HepG2 (cell line): ENCODE data around the gene MYO18A. TPM values are rescaled to one million over a fixed set of nuclear protein-coding genes. Genes with fewer than 3 reads are reported as not detected.

Experiments
- ARID2 ChIP-seq: sonication (generic); formaldehyde crosslinking; IDR thresholded peaks from 2 replicates; pipeline ENCODE4 v1.8.1; 2022; ENCODE audit warnings: mild to moderate bottlenecking, missing genetic modification reagents, borderline replicate concordance
- BRCA1 ChIP-seq: sonication (generic); formaldehyde crosslinking; IDR thresholded peaks from 2 replicates; pipeline ENCODE4 v1.4.0; 2020; ENCODE audit warnings: missing genetic modification reagents
- CBFB ChIP-seq: sonication (generic); formaldehyde crosslinking; IDR thresholded peaks from 2 replicates; pipeline ENCODE4 v1.4.0; 2020; ENCODE audit warnings: missing genetic modification reagents
- DPF2 ChIP-seq: sonication (generic); formaldehyde crosslinking; IDR thresholded peaks from 2 replicates; pipeline ENCODE4 v1.4.0; 2020; ENCODE audit warnings: mild to moderate bottlenecking, low read depth, missing genetic modification reagents, borderline replicate concordance
- FOXC1 ChIP-seq: sonication (generic); formaldehyde crosslinking; IDR thresholded peaks from 2 replicates; pipeline ENCODE4 v1.8.0; 2022; ENCODE audit warnings: mild to moderate bottlenecking, missing genetic modification reagents, borderline replicate concordance
- HIC2 ChIP-seq: sonication (generic); formaldehyde crosslinking; IDR thresholded peaks from 2 replicates; pipeline ENCODE4 v1.9.0; 2022; ENCODE audit warnings: low read depth, missing genetic modification reagents
- HNF4A ChIP-seq: sonication (generic); formaldehyde crosslinking; IDR thresholded peaks from 2 replicates; pipeline ENCODE4 v1.4.0; 2020; ENCODE audit warnings: missing genetic modification reagents
- KDM1A ChIP-seq: IDR thresholded peaks from 2 replicates; pipeline ENCODE4 v1.6.1; 2016; ENCODE audit warnings: missing compliant biosample characterization
- NCOA2 ChIP-seq: sonication (generic); formaldehyde crosslinking; IDR thresholded peaks from 2 replicates; pipeline ENCODE4 v1.8.0; 2022; ENCODE audit warnings: inconsistent platforms
- POLR2A ChIP-seq, 2 experiments: IDR thresholded peaks; 2 replicates each; pipeline ENCODE4 v1.6.1; 2011; ENCODE audit warnings: low read depth in 2 of 2, low read length in 2 of 2, mild to moderate bottlenecking in 1 of 2, moderate library complexity in 1 of 2; ENCODE audit not compliant: insufficient read depth in 1 of 2
- ZFY ChIP-seq: sonication (generic); formaldehyde crosslinking; IDR thresholded peaks from 2 replicates; pipeline ENCODE4 v1.4.0; 2020; ENCODE audit warnings: missing genetic modification reagents
- ZNF33B ChIP-seq: sonication (generic); formaldehyde crosslinking; IDR thresholded peaks from 2 replicates; pipeline ENCODE4 v1.5.1; 2020; ENCODE audit warnings: mild to moderate bottlenecking, missing genetic modification reagents
- ZNF414 ChIP-seq: sonication (generic); formaldehyde crosslinking; IDR thresholded peaks from 2 replicates; pipeline ENCODE4 v1.5.0; 2020; ENCODE audit warnings: missing genetic modification reagents
- ZSCAN31 ChIP-seq: sonication (generic); formaldehyde crosslinking; IDR thresholded peaks from 2 replicates; pipeline ENCODE4 v1.5.0; 2020; ENCODE audit warnings: low read depth, mild to moderate bottlenecking, missing genetic modification reagents
- polyA plus RNA-seq, 8 experiments: library from polyadenylated mRNA; depleted of rRNA in 3 of 8; stranded (reverse) in 7 of 8; unstranded in 1 of 8; fragments of >200 nt; fragmentation: Illumina TruSeq in 4 of 8; extraction: Trizol in 4 of 8; gene quantifications; 2 replicates each; pipeline versions ENCODE4 v1.2.1 to v1.2.3, GENCODE V29; 2011 to 2016; ENCODE audit warnings: low read depth in 4 of 8, missing spikeins in 1 of 8, mixed read lengths in 1 of 8; ENCODE audit not compliant: insufficient read depth in 1 of 8
- total RNA-seq, 5 experiments: library from RNA; depleted of rRNA; stranded (reverse); fragments of >200 nt; fragmentation: Illumina TruSeq; extraction: Trizol; gene quantifications; 2 replicates each; pipeline ENCODE4 v1.2.3, GENCODE V29; 2016; ENCODE audit warnings: low read depth in 1 of 5
- TF ChIP-seq, protein P1 (sequence below): sonication (generic); formaldehyde crosslinking; IDR thresholded peaks from 2 replicates; pipeline ENCODE4 v1.8.1; 2023; ENCODE audit warnings: mild to moderate bottlenecking, moderate library complexity, missing genetic modification reagents
- TF ChIP-seq, protein P2 (sequence below): sonication (generic); formaldehyde crosslinking; IDR thresholded peaks from 2 replicates; pipeline ENCODE4 v1.8.0; 2022; ENCODE audit warnings: mild to moderate bottlenecking, missing genetic modification reagents
- TF ChIP-seq, protein P3 (sequence below): IDR thresholded peaks from 2 replicates; pipeline ENCODE4 v1.4.0; 2020; ENCODE audit warnings: mild to moderate bottlenecking, missing genetic modification reagents
- TF ChIP-seq, protein P4 (sequence below): IDR thresholded peaks from 2 replicates; pipeline ENCODE4 v1.6.1; 2016

Gene MYO18A
- total and polyA plus RNA-seq, 2 of the 13 experiments (the other 11 are each of a cell fraction or from before 2014, with no cell fraction given): 16.8 to 24.8 TPM

- TF ChIP-seq, protein P1, sequence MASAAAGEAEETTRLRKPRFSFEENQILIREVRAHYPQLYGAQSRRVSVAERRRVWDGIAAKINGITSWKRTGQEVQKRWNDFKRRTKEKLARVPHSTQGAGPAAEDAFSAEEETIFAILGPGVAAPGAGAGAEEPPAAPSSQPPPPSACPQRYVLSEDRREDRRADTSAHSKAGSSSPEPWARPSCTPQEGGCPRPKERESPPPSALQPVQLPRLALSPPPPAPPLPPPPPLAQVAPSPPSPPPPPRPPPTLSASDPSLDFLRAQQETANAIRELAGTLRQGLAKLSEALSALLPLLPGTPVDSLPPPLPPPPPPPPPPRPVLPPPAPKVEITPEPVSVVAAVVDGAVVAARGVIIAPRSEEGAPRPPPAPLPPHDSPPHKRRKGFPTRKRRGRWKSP: 0 out of 2 replicates have a peak, but pooled peaks have one; percentile 36
- TF ChIP-seq ZNF33B (CRISPR knock-in tag) (0 out of 2 replicates have a peak, but pooled peaks have one; percentile 12), FOXC1 (CRISPR knock-in tag) (0 out of 2 replicates have a peak, but pooled peaks have one; percentile 53), HNF4A (CRISPR knock-in tag) (peak; percentile 85), NCOA2 (peak; percentile 62), ZFY (CRISPR knock-in tag) (peak; percentile 64; the same call in 1 of the 2 replicates), BRCA1 (CRISPR knock-in tag) (no peak), KDM1A (no peak), ARID2 (0 out of 2 replicates have a peak, but pooled peaks have one; percentile 45), CBFB (CRISPR knock-in tag) (0 out of 2 replicates have a peak, but pooled peaks have one; percentile 47), ZNF414 (CRISPR knock-in tag) (peak; percentile 71; the same call in 1 of the 2 replicates), HIC2 (CRISPR knock-in tag) (peak; percentile 78), POLR2A (IDR thresholded peaks at IDR 0.05; ENCODE audit: insufficient read depth in 1 of 2, low read depth in 2 of 2, low read length in 2 of 2) (peak; percentile 76 to 87), DPF2 (CRISPR knock-in tag) (peak; percentile 43; the same call in 1 of the 2 replicates), ZSCAN31 (CRISPR knock-in tag) (0 out of 2 replicates have a peak, but pooled peaks have one; percentile 41)
- TF ChIP-seq, protein P2, sequence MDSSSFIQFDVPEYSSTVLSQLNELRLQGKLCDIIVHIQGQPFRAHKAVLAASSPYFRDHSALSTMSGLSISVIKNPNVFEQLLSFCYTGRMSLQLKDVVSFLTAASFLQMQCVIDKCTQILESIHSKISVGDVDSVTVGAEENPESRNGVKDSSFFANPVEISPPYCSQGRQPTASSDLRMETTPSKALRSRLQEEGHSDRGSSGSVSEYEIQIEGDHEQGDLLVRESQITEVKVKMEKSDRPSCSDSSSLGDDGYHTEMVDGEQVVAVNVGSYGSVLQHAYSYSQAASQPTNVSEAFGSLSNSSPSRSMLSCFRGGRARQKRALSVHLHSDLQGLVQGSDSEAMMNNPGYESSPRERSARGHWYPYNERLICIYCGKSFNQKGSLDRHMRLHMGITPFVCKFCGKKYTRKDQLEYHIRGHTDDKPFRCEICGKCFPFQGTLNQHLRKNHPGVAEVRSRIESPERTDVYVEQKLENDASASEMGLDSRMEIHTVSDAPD (CRISPR knock-in tag): 0 out of 2 replicates have a peak, but pooled peaks have one; percentile 12
- TF ChIP-seq, protein P3, sequence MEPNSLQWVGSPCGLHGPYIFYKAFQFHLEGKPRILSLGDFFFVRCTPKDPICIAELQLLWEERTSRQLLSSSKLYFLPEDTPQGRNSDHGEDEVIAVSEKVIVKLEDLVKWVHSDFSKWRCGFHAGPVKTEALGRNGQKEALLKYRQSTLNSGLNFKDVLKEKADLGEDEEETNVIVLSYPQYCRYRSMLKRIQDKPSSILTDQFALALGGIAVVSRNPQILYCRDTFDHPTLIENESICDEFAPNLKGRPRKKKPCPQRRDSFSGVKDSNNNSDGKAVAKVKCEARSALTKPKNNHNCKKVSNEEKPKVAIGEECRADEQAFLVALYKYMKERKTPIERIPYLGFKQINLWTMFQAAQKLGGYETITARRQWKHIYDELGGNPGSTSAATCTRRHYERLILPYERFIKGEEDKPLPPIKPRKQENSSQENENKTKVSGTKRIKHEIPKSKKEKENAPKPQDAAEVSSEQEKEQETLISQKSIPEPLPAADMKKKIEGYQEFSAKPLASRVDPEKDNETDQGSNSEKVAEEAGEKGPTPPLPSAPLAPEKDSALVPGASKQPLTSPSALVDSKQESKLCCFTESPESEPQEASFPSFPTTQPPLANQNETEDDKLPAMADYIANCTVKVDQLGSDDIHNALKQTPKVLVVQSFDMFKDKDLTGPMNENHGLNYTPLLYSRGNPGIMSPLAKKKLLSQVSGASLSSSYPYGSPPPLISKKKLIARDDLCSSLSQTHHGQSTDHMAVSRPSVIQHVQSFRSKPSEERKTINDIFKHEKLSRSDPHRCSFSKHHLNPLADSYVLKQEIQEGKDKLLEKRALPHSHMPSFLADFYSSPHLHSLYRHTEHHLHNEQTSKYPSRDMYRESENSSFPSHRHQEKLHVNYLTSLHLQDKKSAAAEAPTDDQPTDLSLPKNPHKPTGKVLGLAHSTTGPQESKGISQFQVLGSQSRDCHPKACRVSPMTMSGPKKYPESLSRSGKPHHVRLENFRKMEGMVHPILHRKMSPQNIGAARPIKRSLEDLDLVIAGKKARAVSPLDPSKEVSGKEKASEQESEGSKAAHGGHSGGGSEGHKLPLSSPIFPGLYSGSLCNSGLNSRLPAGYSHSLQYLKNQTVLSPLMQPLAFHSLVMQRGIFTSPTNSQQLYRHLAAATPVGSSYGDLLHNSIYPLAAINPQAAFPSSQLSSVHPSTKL (CRISPR knock-in tag): peak; percentile 64; the same call in 1 of the 2 replicates
- TF ChIP-seq, protein P4, sequence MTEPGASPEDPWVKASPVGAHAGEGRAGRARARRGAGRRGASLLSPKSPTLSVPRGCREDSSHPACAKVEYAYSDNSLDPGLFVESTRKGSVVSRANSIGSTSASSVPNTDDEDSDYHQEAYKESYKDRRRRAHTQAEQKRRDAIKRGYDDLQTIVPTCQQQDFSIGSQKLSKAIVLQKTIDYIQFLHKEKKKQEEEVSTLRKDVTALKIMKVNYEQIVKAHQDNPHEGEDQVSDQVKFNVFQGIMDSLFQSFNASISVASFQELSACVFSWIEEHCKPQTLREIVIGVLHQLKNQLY (CRISPR knock-in tag): peak; percentile 77
Observed at GRCh38 chr17:29177871-29178749, 2.1 kb downstream of the MYO18A start (continued).
